ENCODE measurements around the gene RNF10. TPM values are rescaled to one million over a fixed set of nuclear protein-coding genes. Genes with fewer than 3 reads are reported as not detected.
A peak's percentile ranks its signal among the peaks of the same experiment; 100 is the strongest.

The RNF10 gene
- total RNA-seq, 1 donor from 2014 or later, result 181 TPM

GRCh38 chr12:120586206-120586605 is 52.0 kb downstream of the RNF10 start:
- no peak for DNase-seq (ENCODE audit: low read depth)
- H3K9ac ChIP-seq (ENCODE audit: low read length), result no peak overlapping the region
- no peak overlapping the region for H2AFZ ChIP-seq (ENCODE audit: low read depth, low read length)
- H3K4me2 ChIP-seq (ENCODE audit: low read length), result no peak overlapping the region
- TF ChIP-seq, protein P1, sequence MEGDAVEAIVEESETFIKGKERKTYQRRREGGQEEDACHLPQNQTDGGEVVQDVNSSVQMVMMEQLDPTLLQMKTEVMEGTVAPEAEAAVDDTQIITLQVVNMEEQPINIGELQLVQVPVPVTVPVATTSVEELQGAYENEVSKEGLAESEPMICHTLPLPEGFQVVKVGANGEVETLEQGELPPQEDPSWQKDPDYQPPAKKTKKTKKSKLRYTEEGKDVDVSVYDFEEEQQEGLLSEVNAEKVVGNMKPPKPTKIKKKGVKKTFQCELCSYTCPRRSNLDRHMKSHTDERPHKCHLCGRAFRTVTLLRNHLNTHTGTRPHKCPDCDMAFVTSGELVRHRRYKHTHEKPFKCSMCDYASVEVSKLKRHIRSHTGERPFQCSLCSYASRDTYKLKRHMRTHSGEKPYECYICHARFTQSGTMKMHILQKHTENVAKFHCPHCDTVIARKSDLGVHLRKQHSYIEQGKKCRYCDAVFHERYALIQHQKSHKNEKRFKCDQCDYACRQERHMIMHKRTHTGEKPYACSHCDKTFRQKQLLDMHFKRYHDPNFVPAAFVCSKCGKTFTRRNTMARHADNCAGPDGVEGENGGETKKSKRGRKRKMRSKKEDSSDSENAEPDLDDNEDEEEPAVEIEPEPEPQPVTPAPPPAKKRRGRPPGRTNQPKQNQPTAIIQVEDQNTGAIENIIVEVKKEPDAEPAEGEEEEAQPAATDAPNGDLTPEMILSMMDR (IDR thresholded peaks at IDR 0.05; ENCODE audit: insufficient read depth, low read depth, low read length), result no peak
- no peak for TF ChIP-seq EZH2 (IDR thresholded peaks at IDR 0.05; ENCODE audit: insufficient read depth, low read length)
- no peaks in the 10 kb centered on the region for H3K4me1 Mint-ChIP-seq (ENCODE audit: low read depth, unreplicated experiment)
- no peak overlapping the region for H3K4me3 Mint-ChIP-seq (ENCODE audit: unreplicated experiment)
- no peaks in the 10 kb centered on the region for H3K36me3 Mint-ChIP-seq (ENCODE audit: low read depth, unreplicated experiment)
- H3K36me3 ChIP-seq (ENCODE audit: insufficient read depth, low read length), result no peaks in the 10 kb centered on the region
- no peak overlapping the region for H3K4me3 ChIP-seq (ENCODE audit: insufficient read depth, low read depth, low read length)
- FAIRE-seq, result no peak
- H4K20me1 ChIP-seq (ENCODE audit: insufficient read depth, low read length), result no peaks in the 10 kb centered on the region
- peaks cover 28% of the 10 kb centered on the region for H3K27me3 Mint-ChIP-seq (ENCODE audit: low read depth, unreplicated experiment)
- no peaks in the 10 kb centered on the region for H3K79me2 ChIP-seq (ENCODE audit: insufficient read depth, low read length)
- H3K9me3 Mint-ChIP-seq (ENCODE audit: unreplicated experiment), result no peaks in the 10 kb centered on the region
- no peaks in the 10 kb centered on the region for H3K9me3 ChIP-seq (ENCODE audit: insufficient read depth, low read depth, low read length)
- peaks cover 8% of the 10 kb centered on the region for H3K27me3 ChIP-seq (ENCODE audit: insufficient read depth, low read length)
- peak overlapping the region; percentile 34 for H3K27ac Mint-ChIP-seq (ENCODE audit: unreplicated experiment)
- peaks cover 10% of the 10 kb centered on the region for H3K4me1 ChIP-seq (ENCODE audit: insufficient read depth, low read length)
- H3K27ac ChIP-seq (ENCODE audit: low read depth, low read length), result no peak overlapping the region

DNA sequence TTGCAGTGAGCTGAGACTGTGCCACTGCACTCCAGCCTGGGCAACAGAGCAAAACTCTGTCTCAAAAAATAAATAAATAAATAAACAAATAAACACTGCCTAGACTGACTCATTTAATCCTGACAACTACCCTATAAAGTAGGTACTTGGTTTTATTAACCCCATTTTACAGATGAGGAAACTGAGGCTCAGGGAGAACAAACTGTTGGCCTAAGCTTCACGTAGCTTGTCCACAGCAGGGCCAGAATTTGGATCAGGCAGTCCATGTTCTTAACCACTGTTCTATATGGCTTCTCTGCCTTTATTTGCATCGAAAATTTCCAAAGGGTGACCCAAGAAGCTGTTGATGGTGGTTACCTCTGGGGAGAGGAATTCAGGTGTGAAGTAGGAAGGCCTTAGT is 52.7 kb downstream of the RNF10 start:
- Histone ChIP-seq H3K4me1 (ENCODE audit: insufficient read depth, low read length) (peaks cover 6% of the 10 kb centered on the region), H3K36me3 (ENCODE audit: insufficient read depth, low read length) (no peaks in the 10 kb centered on the region), H3K9ac (ENCODE audit: low read length) (no peak overlapping the region), H3K79me2 (ENCODE audit: insufficient read depth, low read length) (no peaks in the 10 kb centered on the region), H3K27me3 (ENCODE audit: insufficient read depth, low read length) (peaks cover 8% of the 10 kb centered on the region), H3K9me3 (ENCODE audit: insufficient read depth, low read depth, low read length) (no peaks in the 10 kb centered on the region), H3K4me2 (ENCODE audit: low read length) (no peak overlapping the region), H3K4me3 (ENCODE audit: insufficient read depth, low read depth, low read length) (no peak overlapping the region), H2AFZ (ENCODE audit: low read depth, low read length) (no peak overlapping the region), H3K27ac (ENCODE audit: low read depth, low read length) (no peak overlapping the region), H4K20me1 (ENCODE audit: insufficient read depth, low read length) (no peaks in the 10 kb centered on the region)
- Mint-ChIP-seq H3K27ac (ENCODE audit: unreplicated experiment) (no peak overlapping the region), H3K36me3 (ENCODE audit: low read depth, unreplicated experiment) (no peaks in the 10 kb centered on the region), H3K27me3 (ENCODE audit: low read depth, unreplicated experiment) (peaks cover 31% of the 10 kb centered on the region), H3K9me3 (ENCODE audit: unreplicated experiment) (no peaks in the 10 kb centered on the region), H3K4me1 (ENCODE audit: low read depth, unreplicated experiment) (no peaks in the 10 kb centered on the region), H3K4me3 (ENCODE audit: unreplicated experiment) (no peak overlapping the region)
- TF ChIP-seq, protein P1 (IDR thresholded peaks at IDR 0.05; ENCODE audit: insufficient read depth, low read depth, low read length), result no peak
- TF ChIP-seq EZH2 (IDR thresholded peaks at IDR 0.05; ENCODE audit: insufficient read depth, low read length), result no peak
- FAIRE-seq (no peak), DNase-seq (ENCODE audit: low read depth) (no peak)

- Histone ChIP-seq H3K27me3 (ENCODE audit: insufficient read depth, low read length) (peaks cover 8% of the 10 kb centered on the region), H3K36me3 (ENCODE audit: insufficient read depth, low read length) (no peaks in the 10 kb centered on the region), H3K9me3 (ENCODE audit: insufficient read depth, low read depth, low read length) (no peaks in the 10 kb centered on the region), H3K4me3 (ENCODE audit: insufficient read depth, low read depth, low read length) (no peak overlapping the region), H3K9ac (ENCODE audit: low read length) (no peak overlapping the region), H3K79me2 (ENCODE audit: insufficient read depth, low read length) (no peaks in the 10 kb centered on the region), H3K4me1 (ENCODE audit: insufficient read depth, low read length) (peaks cover 4% of the 10 kb centered on the region), H4K20me1 (ENCODE audit: insufficient read depth, low read length) (no peaks in the 10 kb centered on the region), H3K27ac (ENCODE audit: low read depth, low read length) (no peak overlapping the region), H2AFZ (ENCODE audit: low read depth, low read length) (no peak overlapping the region), H3K4me2 (ENCODE audit: low read length) (no peak overlapping the region)
- DNase-seq (ENCODE audit: low read depth) (no peak), FAIRE-seq (no peak)
- H3K4me1 Mint-ChIP-seq (ENCODE audit: low read depth, unreplicated experiment), result no peaks in the 10 kb centered on the region
- H3K27me3 Mint-ChIP-seq (ENCODE audit: low read depth, unreplicated experiment), result peaks cover 37% of the 10 kb centered on the region
- H3K36me3 Mint-ChIP-seq (ENCODE audit: low read depth, unreplicated experiment), result no peaks in the 10 kb centered on the region
- no peak overlapping the region for H3K27ac Mint-ChIP-seq (ENCODE audit: unreplicated experiment)
- no peaks in the 10 kb centered on the region for H3K9me3 Mint-ChIP-seq (ENCODE audit: unreplicated experiment)
- no peak overlapping the region for H3K4me3 Mint-ChIP-seq (ENCODE audit: unreplicated experiment)
- TF ChIP-seq EZH2 (IDR thresholded peaks at IDR 0.05; ENCODE audit: insufficient read depth, low read length), result no peak
- TF ChIP-seq, protein P1 (IDR thresholded peaks at IDR 0.05; ENCODE audit: insufficient read depth, low read depth, low read length), result no peak
Observed at GRCh38 chr12:120588371-120588770, 54.2 kb downstream of the RNF10 start.
